Tibial artery (tissue), 4 donors: Measurements from ENCODE around the gene BAMBI.

Experiments used
- DNase-seq, 2 donors: peaks; one replicate each; pipeline ENCODE4 v3.0.0-alpha.2; 2019
- H3K27ac ChIP-seq, 2 donors: fragments of 200-600 bp; sonication (generic) in 1 of 2; 1 replicate in 1 of 2; 2 replicates in 1 of 2; pipeline ENCODE4 v1.5.1; 2018 to 2019; ENCODE audit warnings: mild to moderate bottlenecking in 1 of 2
- H3K27me3 ChIP-seq, 2 donors: fragments of 200-600 bp; sonication (generic) in 1 of 2; one replicate each; pipeline versions ENCODE4 v1.5.1 to v1.6.0; 2016 to 2019
- H3K36me3 ChIP-seq, 3 donors: fragments of 200-600 bp; sonication (generic) in 2 of 3; one replicate each; pipeline ENCODE4 v1.5.1; 2016 to 2019; ENCODE audit warnings: mild to moderate bottlenecking in 2 of 3
- H3K4me1 ChIP-seq, 4 donors: fragments of 200-600 bp; sonication (generic) in 2 of 4; 1 replicate in 3 of 4; 2 replicates in 1 of 4; pipeline ENCODE4 v1.5.1; 2016 to 2019
- H3K4me3 ChIP-seq, 2 donors: fragments of 200-600 bp; sonication (generic) in 1 of 2; 1 replicate in 1 of 2; 2 replicates in 1 of 2; pipeline ENCODE4 v1.5.1; 2018 to 2019; ENCODE audit warnings: mild to moderate bottlenecking in 2 of 2
- H3K9me3 ChIP-seq, 3 donors: fragments of 200-600 bp; sonication (generic) in 1 of 3; one replicate each; pipeline ENCODE4 v1.5.1; 2016 to 2019
- CTCF ChIP-seq, 2 experiments: fragments of 200-600 bp in 1 of 2; fragments of 450-650 bp in 1 of 2; IDR thresholded peaks; one replicate each; pipeline ENCODE4 v1.5.1; 2017 to 2019; ENCODE audit warnings: antibody characterized with exemption in 2 of 2, mild to moderate bottlenecking in 1 of 2, moderate library complexity in 1 of 2
- intact Hi-C: fragments of 100-400 bp; cut with DNase I; formaldehyde crosslinking; loops from one replicate; pipeline ENCODE4 v1.15.0; 2023; ENCODE audit warnings: low total_unique reads

The BAMBI gene

GRCh38 chr10:28684157-28684985 lies 7.0 kb downstream of the BAMBI start:
- DNase-seq = no peak
- no peak for TF ChIP-seq CTCF (IDR thresholded peaks at IDR 0.05)
- peaks cover 0 to 42% (median 11%) of the 10 kb centered on the region in 4 donors for H3K4me1 ChIP-seq
- intact Hi-C loops = no loop called here
- H3K4me3 ChIP-seq = no peak overlapping the region
- no peak overlapping the region for H3K27ac ChIP-seq
- peaks cover 5 to 6% (median 5%) of the 10 kb centered on the region in 3 donors for H3K36me3 ChIP-seq
- H3K27me3 ChIP-seq = no peaks in the 10 kb centered on the region
- no peaks in the 10 kb centered on the region for H3K9me3 ChIP-seq

- intact Hi-C loops = no loop called here
- Histone ChIP-seq H3K4me1 (peaks cover 0 to 36% (median 9%) of the 10 kb centered on the region in 4 donors), H3K9me3 (no peaks in the 10 kb centered on the region), H3K27me3 (no peaks in the 10 kb centered on the region), H3K4me3 (no peak overlapping the region), H3K36me3 (peaks cover 5 to 6% (median 5%) of the 10 kb centered on the region in 3 donors), H3K27ac (no peak overlapping the region)
- DNase-seq = no peak
- TF ChIP-seq CTCF (IDR thresholded peaks at IDR 0.05) = no peak
These were observed 7.8 kb downstream of the BAMBI start for GRCh38 chr10:28684986-28685580.

- Histone ChIP-seq H3K4me1 (peaks cover 0 to 30% (median 6%) of the 10 kb centered on the region in 4 donors), H3K27ac (no peak overlapping the region), H3K36me3 (peaks cover 5 to 6% (median 5%) of the 10 kb centered on the region in 3 donors), H3K4me3 (no peak overlapping the region), H3K9me3 (no peaks in the 10 kb centered on the region), H3K27me3 (no peaks in the 10 kb centered on the region)
- intact Hi-C loops = no loop called here
- DNase-seq = no peak
- TF ChIP-seq CTCF (IDR thresholded peaks at IDR 0.05) = no peak
These were observed 8.4 kb downstream of the BAMBI start for GRCh38 chr10:28685717-28686116.

- no peak overlapping the region for H3K27ac ChIP-seq
- H3K4me3 ChIP-seq = no peak overlapping the region
- no peaks in the 10 kb centered on the region for H3K9me3 ChIP-seq
- no peaks in the 10 kb centered on the region for H3K27me3 ChIP-seq
- no peak for DNase-seq
- intact Hi-C loops = no loop called here
- peaks cover 2 to 5% (median 4%) of the 10 kb centered on the region in 3 donors for H3K36me3 ChIP-seq
- no peak for TF ChIP-seq CTCF (IDR thresholded peaks at IDR 0.05)
- H3K4me1 ChIP-seq = peaks cover 0 to 16% (median 1%) of the 10 kb centered on the region in 4 donors
These were observed 9.7 kb downstream of the BAMBI start for GRCh38 chr10:28686835-28687682.

- peaks cover 0 to 16% (median 1%) of the 10 kb centered on the region in 4 donors for H3K4me1 ChIP-seq
- H3K36me3 ChIP-seq = peaks cover 0 to 4% (median 0%) of the 10 kb centered on the region in 3 donors
- DNase-seq = no peak
- intact Hi-C loops = no loop called here
- H3K27me3 ChIP-seq = no peaks in the 10 kb centered on the region
- no peak overlapping the region for H3K27ac ChIP-seq
- no peaks in the 10 kb centered on the region for H3K9me3 ChIP-seq
- no peak for TF ChIP-seq CTCF (IDR thresholded peaks at IDR 0.05)
- H3K4me3 ChIP-seq = no peak overlapping the region
These were observed 10.3 kb downstream of the BAMBI start for GRCh38 chr10:28687683-28688001.
